GM23338 (cell line): ENCODE data around the gene ETHE1.

Experiments used
- CREB1 ChIP-seq: fragments of 250-450 bp; sonication (Bioruptor Pico); IDR thresholded peaks from 2 replicates; pipeline ENCODE4 v1.5.0; 2020; ENCODE audit warnings: low read depth, mild to moderate bottlenecking, moderate library complexity
- CTCF ChIP-seq, 2 experiments: fragments of 200-600 bp in 1 of 2; sonication (generic) in 1 of 2; conservative IDR thresholded peaks; 2 replicates each; pipeline versions ENCODE4 v1.5.1 to v1.6.1; 2016 to 2017; ENCODE audit warnings: antibody characterized with exemption in 2 of 2, low read depth in 2 of 2, mild to moderate bottlenecking in 2 of 2, moderate library complexity in 1 of 2
- ETS1 ChIP-seq: IDR thresholded peaks from 2 replicates; pipeline ENCODE4 v1.6.1; 2016; ENCODE audit warnings: antibody characterized with exemption
- EZH2 ChIP-seq: fragments of 200-600 bp; sonication (generic); IDR thresholded peaks from one replicate; pipeline ENCODE4 v1.8.0; 2017; ENCODE audit warnings: antibody characterized with exemption, mild to moderate bottlenecking, low read depth; ENCODE audit not compliant: unreplicated experiment
- JUNB ChIP-seq: IDR thresholded peaks from one replicate; pipeline ENCODE4 v1.6.1; 2016; ENCODE audit warnings: antibody characterized with exemption; ENCODE audit not compliant: unreplicated experiment
- NANOG ChIP-seq: IDR thresholded peaks from 2 replicates; pipeline ENCODE4 v1.6.1; 2016; ENCODE audit warnings: antibody characterized with exemption, borderline replicate concordance
- POLR2AphosphoS5 ChIP-seq: IDR thresholded peaks from 2 replicates; pipeline ENCODE4 v1.6.1; 2016; ENCODE audit warnings: antibody characterized with exemption, low read depth
- REST ChIP-seq: IDR thresholded peaks from one replicate; pipeline ENCODE4 v1.6.1; 2018; ENCODE audit warnings: antibody characterized with exemption; ENCODE audit not compliant: unreplicated experiment
- STAT1 ChIP-seq: IDR thresholded peaks from one replicate; pipeline ENCODE4 v1.6.1; 2016; ENCODE audit warnings: antibody characterized with exemption; ENCODE audit not compliant: unreplicated experiment
- ZNF114 ChIP-seq: fragments of 250-450 bp; sonication (Bioruptor Pico); IDR thresholded peaks from 2 replicates; pipeline ENCODE4 v1.5.0; 2020; ENCODE audit warnings: mild to moderate bottlenecking, moderate library complexity
- ZNF331 ChIP-seq: fragments of 250-450 bp; sonication (Bioruptor Pico); IDR thresholded peaks from 2 replicates; pipeline ENCODE4 v1.5.0; 2020; ENCODE audit warnings: low read depth, mild to moderate bottlenecking, moderate library complexity

GRCh38 chr19:43552198-43552450 is 25.1 kb upstream of the ETHE1 start:
- TF ChIP-seq EZH2, result no peak
- no peak for TF ChIP-seq CTCF (conservative IDR thresholded peaks at IDR 0.05; ENCODE audit: low read depth in 2 of 2)
- no peak for TF ChIP-seq JUNB
- TF ChIP-seq CREB1 (CRISPR knock-in tag), result no peak
- TF ChIP-seq POLR2AphosphoS5, result no peak
- no peak for TF ChIP-seq NANOG
- TF ChIP-seq STAT1, result no peak
- TF ChIP-seq ZNF331 (CRISPR knock-in tag), result no peak
- no peak for TF ChIP-seq ETS1
- TF ChIP-seq REST, result no peak
- TF ChIP-seq ZNF114 (CRISPR knock-in tag), result no peak
